IPS-NIHi11 (cell line): ENCODE measurements around the gene TMEM231.

Source experiments
- DNase-seq: peaks from one replicate; pipeline ENCODE4 v3.0.0; 2012; ENCODE audit warnings: mixed read lengths, low spot score

The TMEM231 gene

GRCh38 chr16:75488322-75488721 lies 67.7 kb downstream of the TMEM231 start:
- DNase-seq: no peak
